HG03097 (cell line): ENCODE results near the gene GLT1D1.

ENCODE experiments used
- ATAC-seq: cut with Tn5 transposase; IDR thresholded peaks from one replicate; pipeline ENCODE4 v1.9.1; 2021; ENCODE audit not compliant: unreplicated experiment, low FRiP score

Gene GLT1D1

GRCh38 chr12:128852026-128852698 is 1.1 kb upstream of the GLT1D1 start:
- ATAC-seq: no peak

GRCh38 chr12:128853600-128854197 is 421 bp downstream of the GLT1D1 start:
- no peak for ATAC-seq

GRCh38 chr12:128856035-128856790 is 2.9 kb downstream of the GLT1D1 start:
- no peak for ATAC-seq

- no peak for ATAC-seq
Observed at GRCh38 chr12:128856791-128857078, 3.5 kb downstream of the GLT1D1 start.

- ATAC-seq: no peak
Observed at GRCh38 chr12:128857133-128857763, 4.0 kb downstream of the GLT1D1 start.

GRCh38 chr12:128859311-128859710 is 6.0 kb downstream of the GLT1D1 start:
- ATAC-seq: no peak

- no peak for ATAC-seq
Observed at GRCh38 chr12:128861226-128862016, 8.1 kb downstream of the GLT1D1 start.

- no peak for ATAC-seq
Observed at GRCh38 chr12:128863957-128864356, 10.7 kb downstream of the GLT1D1 start.

GRCh38 chr12:128864516-128865186 is 11.4 kb downstream of the GLT1D1 start:
- ATAC-seq: no peak

- ATAC-seq: no peak
Observed at GRCh38 chr12:128867466-128867865, 14.2 kb downstream of the GLT1D1 start.

- ATAC-seq: no peak
Observed at GRCh38 chr12:128871516-128871892, 18.2 kb downstream of the GLT1D1 start.

GRCh38 chr12:128872303-128872702 is 19.0 kb downstream of the GLT1D1 start:
- no peak for ATAC-seq

- ATAC-seq: no peak
Observed at GRCh38 chr12:128876559-128876958, 23.3 kb downstream of the GLT1D1 start.

GRCh38 chr12:128879898-128880764 is 26.9 kb downstream of the GLT1D1 start:
- no peak for ATAC-seq

GRCh38 chr12:128891856-128892255 is 38.6 kb downstream of the GLT1D1 start:
- no peak for ATAC-seq

GRCh38 chr12:128903236-128903635 is 50.0 kb downstream of the GLT1D1 start:
- ATAC-seq: no peak

GRCh38 chr12:128905003-128905544 is 51.8 kb downstream of the GLT1D1 start:
- no peak for ATAC-seq

- no peak for ATAC-seq
Observed at GRCh38 chr12:128906485-128907137, 53.3 kb downstream of the GLT1D1 start.

GRCh38 chr12:128908254-128908653 is 55.0 kb downstream of the GLT1D1 start:
- no peak for ATAC-seq
